Measurements from ENCODE around the gene NELFB.

The NELFB gene

GRCh38 chr9:137299938-137300337, 44.8 kb downstream of the NELFB start:
- in situ Hi-C loops (cut with MboI; ENCODE audit: low sequenced_read_pairs): loop anchor here (10.0 kb wide), 1 partner anchor 225 kb away; no protein-coding TSS in a partner anchor

GRCh38 chr9:137300567-137301080, 45.5 kb downstream of the NELFB start:
- in situ Hi-C loops (cut with MboI; ENCODE audit: low sequenced_read_pairs): no loop called here

GRCh38 chr9:137301081-137301947, 46.2 kb downstream of the NELFB start:
- in situ Hi-C loops (cut with MboI; ENCODE audit: low sequenced_read_pairs): no loop called here

- in situ Hi-C loops (cut with MboI; ENCODE audit: low sequenced_read_pairs): no loop called here
Measured at GRCh38 chr9:137302118-137302448, 47.0 kb downstream of the NELFB start, which contains the start of gene NRARP. Gene NRARP, minus strand, starts transcription at chr9:137302271. Its CDS starts 343 bp downstream, at chr9:137301928.

- in situ Hi-C loops (cut with MboI; ENCODE audit: low sequenced_read_pairs): no loop called here
Measured at GRCh38 chr9:137302449-137303150, 47.5 kb downstream of the NELFB start.

GRCh38 chr9:137303151-137303892, 48.2 kb downstream of the NELFB start:
- in situ Hi-C loops (cut with MboI; ENCODE audit: low sequenced_read_pairs): no loop called here

GRCh38 chr9:137303893-137304382, 48.8 kb downstream of the NELFB start:
- in situ Hi-C loops (cut with MboI; ENCODE audit: low sequenced_read_pairs): no loop called here

GRCh38 chr9:137304383-137305059, 49.4 kb downstream of the NELFB start:
- in situ Hi-C loops (cut with MboI; ENCODE audit: low sequenced_read_pairs): no loop called here

GRCh38 chr9:137305060-137305797, 50.1 kb downstream of the NELFB start:
- in situ Hi-C loops (cut with MboI; ENCODE audit: low sequenced_read_pairs): no loop called here

GRCh38 chr9:137305798-137306065, 50.6 kb downstream of the NELFB start:
- in situ Hi-C loops (cut with MboI; ENCODE audit: low sequenced_read_pairs): no loop called here

- in situ Hi-C loops (cut with MboI; ENCODE audit: low sequenced_read_pairs): no loop called here
Measured at GRCh38 chr9:137306066-137306849, 51.1 kb downstream of the NELFB start.

- in situ Hi-C loops (cut with MboI; ENCODE audit: low sequenced_read_pairs): no loop called here
Measured at GRCh38 chr9:137306850-137307254, 51.7 kb downstream of the NELFB start.

GRCh38 chr9:137307255-137308056, 52.3 kb downstream of the NELFB start:
- in situ Hi-C loops (cut with MboI; ENCODE audit: low sequenced_read_pairs): no loop called here

GRCh38 chr9:137308057-137308619, 53.0 kb downstream of the NELFB start:
- in situ Hi-C loops (cut with MboI; ENCODE audit: low sequenced_read_pairs): no loop called here

GRCh38 chr9:137309368-137310188, 54.5 kb downstream of the NELFB start:
- in situ Hi-C loops (cut with MboI; ENCODE audit: low sequenced_read_pairs): no loop called here

GRCh38 chr9:137310189-137311052, 55.3 kb downstream of the NELFB start:
- in situ Hi-C loops (cut with MboI; ENCODE audit: low sequenced_read_pairs): no loop called here

Data from HL-60/S4 (cell line).